Activated CD4-positive, alpha-beta T cell treated with anti-CD3 and anti-CD28 coated beads for 36 hours (primary cell): ENCODE data around the gene GOLIM4. TPM values are rescaled to one million over a fixed set of nuclear protein-coding genes. Genes with fewer than 3 reads are reported as not detected.
"Not testable (repeated sequence)": the region's sequence is repeated elsewhere in the genome, so short reads cannot be mapped to it uniquely, and the experiment has no call there.

ENCODE experiments used
- ATAC-seq: fragments of 200-7000 bp; cut with Tn5 transposase; one replicate; pipeline ENCODE4 v1.10.0; 2021; ENCODE audit warnings: mild to moderate bottlenecking, moderate library complexity
- CTCF ChIA-PET: fragments of 350-600 bp; sonication (Branson Sonifier 250); formaldehyde crosslinking; loops from one replicate; lab custom pipeline; 2021; ENCODE audit warnings: antibody characterized with exemption; lab: Charles Lee
- POLR2A ChIA-PET: fragments of 350-600 bp; sonication (Branson Sonifier 250); formaldehyde crosslinking; loops from one replicate; lab custom pipeline; 2021; ENCODE audit warnings: antibody characterized with exemption, inconsistent platforms; lab: Charles Lee
- DNase-seq: peaks from one replicate; pipeline ENCODE4 v3.0.0-alpha.2; 2020
- H3K27ac Mint-ChIP-seq: one replicate; pipeline ENCODE4 v1.8.0; 2021; ENCODE audit warnings: mixed read lengths
- H3K27me3 Mint-ChIP-seq: one replicate; pipeline ENCODE4 v1.8.0; 2021; ENCODE audit warnings: mixed read lengths
- H3K36me3 Mint-ChIP-seq: one replicate; pipeline ENCODE4 v1.8.0; 2021; ENCODE audit warnings: low read depth, mixed read lengths
- H3K4me1 Mint-ChIP-seq: one replicate; pipeline ENCODE4 v1.8.0; 2021; ENCODE audit warnings: mixed read lengths
- H3K4me3 Mint-ChIP-seq: one replicate; pipeline ENCODE4 v1.8.0; 2021; ENCODE audit warnings: mild to moderate bottlenecking, moderate library complexity, mixed read lengths
- H3K9me3 Mint-ChIP-seq: one replicate; pipeline ENCODE4 v1.8.0; 2021; ENCODE audit warnings: low read depth, mixed read lengths
- intact Hi-C, 2 experiments: fragments of 100-400 bp; cut with DNase I in 1 of 2; cut with micrococcal nuclease in 1 of 2; formaldehyde crosslinking; loops; one replicate each; pipeline versions ENCODE4 v1.14.2 to v1.15.1; 2022 to 2024; cut with DNase I, micrococcal nuclease
- total RNA-seq, 2 experiments: library from RNA; stranded (reverse); gene quantifications; one replicate each; pipeline ENCODE4 v1.2.3, GENCODE V29; 2021

GOLIM4 gene
- total RNA-seq, 2 experiments from 2014 or later: 3.2 to 4.1 TPM

DNA sequence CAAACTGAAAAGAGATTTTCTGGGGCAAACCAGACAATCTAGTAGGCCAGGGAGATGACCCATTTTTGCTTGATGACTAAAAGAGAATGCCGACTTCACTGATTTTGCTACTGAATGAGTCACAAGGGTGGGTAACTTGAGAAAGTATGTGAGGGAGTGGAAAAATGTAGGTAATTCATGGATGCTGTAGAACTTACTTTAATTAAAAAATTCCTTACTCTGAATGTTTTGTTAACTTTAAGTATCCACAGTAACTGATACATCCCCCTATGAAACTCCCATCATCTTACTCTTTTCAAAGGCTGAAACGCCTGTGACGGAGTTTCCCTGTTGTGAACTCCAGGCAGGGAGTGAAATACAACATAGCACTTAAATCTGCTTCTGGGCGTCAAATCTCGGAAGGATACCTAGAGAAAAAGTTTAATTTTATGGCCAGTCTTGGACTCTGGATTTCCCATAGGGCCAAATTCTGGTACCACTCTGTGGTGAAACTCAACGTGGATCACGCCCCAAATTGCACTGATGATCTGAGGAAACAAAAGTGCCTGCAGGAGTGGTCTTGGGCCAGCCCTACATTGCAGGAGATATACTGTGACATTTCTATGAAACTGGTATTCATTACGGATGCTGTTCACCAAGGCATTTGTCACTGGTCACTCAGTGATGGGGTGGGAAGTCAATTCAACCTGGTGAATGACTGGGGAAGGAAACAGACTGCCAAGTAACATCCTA is 24.0 kb downstream of the GOLIM4 start:
- peaks cover 3% of the 10 kb centered on the region for H3K4me1 Mint-ChIP-seq
- ATAC-seq: peak; percentile 72
- no peak overlapping the region for H3K4me3 Mint-ChIP-seq
- ChIA-PET CTCF (interaction anchor here (1.3 kb wide), 1 partner anchor 10 kb away, joined by 3 read pairs; no protein-coding TSS in a partner anchor), POLR2A (no interaction called here)
- no peak for DNase-seq
- H3K36me3 Mint-ChIP-seq: no peaks in the 10 kb centered on the region
- H3K9me3 Mint-ChIP-seq: no peaks in the 10 kb centered on the region
- intact Hi-C loops: loop anchor here in 1 of 2 experiments (1.0 kb wide), 1 partner anchor 10 kb away; no protein-coding TSS in a partner anchor
- no peaks in the 10 kb centered on the region for H3K27me3 Mint-ChIP-seq
- H3K27ac Mint-ChIP-seq: no peak overlapping the region

GRCh38 chr3:168070919-168071318 is 24.8 kb downstream of the GOLIM4 start:
- CTCF ChIA-PET: interaction anchor here (1.3 kb wide), 1 partner anchor 9 kb away, joined by 3 read pairs; no protein-coding TSS in a partner anchor
- intact Hi-C loops: loop anchor here in 1 of 2 experiments (1.0 kb wide), 1 partner anchor 10 kb away; no protein-coding TSS in a partner anchor

GRCh38 chr3:168068346-168068745 is 27.4 kb downstream of the GOLIM4 start:
- CTCF ChIA-PET: no interaction called here
- POLR2A ChIA-PET: no interaction called here
- H3K36me3 Mint-ChIP-seq: no peaks in the 10 kb centered on the region
- intact Hi-C loops: no loop called here
- no peaks in the 10 kb centered on the region for H3K27me3 Mint-ChIP-seq
- no peaks in the 10 kb centered on the region for H3K9me3 Mint-ChIP-seq
- no peak overlapping the region for H3K27ac Mint-ChIP-seq
- DNase-seq (no peak), ATAC-seq (no peak)
- H3K4me1 Mint-ChIP-seq: peaks cover 3% of the 10 kb centered on the region
- no peak overlapping the region for H3K4me3 Mint-ChIP-seq

More at GRCh38 chr3:168070919-168071318, 24.8 kb downstream of the GOLIM4 start:
- Mint-ChIP-seq H3K4me1 (peaks cover 3% of the 10 kb centered on the region), H3K4me3 (no peak overlapping the region), H3K36me3 (no peaks in the 10 kb centered on the region), H3K27me3 (no peaks in the 10 kb centered on the region), H3K9me3 (no peaks in the 10 kb centered on the region), H3K27ac (no peak overlapping the region)
- POLR2A ChIA-PET: no interaction called here
- ATAC-seq (no peak), DNase-seq (no peak)

- Mint-ChIP-seq H3K36me3 (no peaks in the 10 kb centered on the region), H3K4me1 (peaks cover 5% of the 10 kb centered on the region), H3K4me3 (no peak overlapping the region), H3K27me3 (no peaks in the 10 kb centered on the region), H3K9me3 (no peaks in the 10 kb centered on the region), H3K27ac (no peak overlapping the region)
- ChIA-PET POLR2A (no interaction called here), CTCF (no interaction called here)
- no peak for ATAC-seq
- intact Hi-C loops: no loop called here
- no peak for DNase-seq
Measured at GRCh38 chr3:168066882-168067281, 28.8 kb downstream of the GOLIM4 start.

DNA sequence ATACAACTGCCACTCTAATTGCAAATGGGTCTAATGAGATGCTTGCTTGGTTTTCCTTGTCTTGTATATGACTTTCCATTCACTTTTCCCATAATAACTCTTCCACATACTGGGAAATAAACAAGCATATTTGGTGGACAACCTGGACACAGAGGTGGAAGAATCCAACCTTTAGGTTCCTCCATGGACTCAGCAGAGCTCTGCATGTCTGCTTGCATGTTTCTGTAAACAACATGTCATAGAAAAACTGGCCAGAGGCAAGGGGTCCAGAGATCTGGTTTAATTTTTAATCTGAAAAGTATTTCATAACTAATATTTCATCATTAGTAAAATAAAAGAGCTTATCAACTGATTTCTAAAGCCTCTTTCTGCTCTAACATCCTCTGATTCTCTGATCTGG is 30.2 kb downstream of the GOLIM4 start:
- ATAC-seq (no peak), DNase-seq (no peak)
- POLR2A ChIA-PET: no interaction called here
- intact Hi-C loops: no loop called here
- H3K4me1 Mint-ChIP-seq: peaks cover 15% of the 10 kb centered on the region
- H3K9me3 Mint-ChIP-seq: no peaks in the 10 kb centered on the region
- H3K27me3 Mint-ChIP-seq: peaks cover 2% of the 10 kb centered on the region
- no peak overlapping the region for H3K4me3 Mint-ChIP-seq
- CTCF ChIA-PET: no interaction called here
- H3K27ac Mint-ChIP-seq: no peak overlapping the region
- H3K36me3 Mint-ChIP-seq: no peaks in the 10 kb centered on the region

DNA sequence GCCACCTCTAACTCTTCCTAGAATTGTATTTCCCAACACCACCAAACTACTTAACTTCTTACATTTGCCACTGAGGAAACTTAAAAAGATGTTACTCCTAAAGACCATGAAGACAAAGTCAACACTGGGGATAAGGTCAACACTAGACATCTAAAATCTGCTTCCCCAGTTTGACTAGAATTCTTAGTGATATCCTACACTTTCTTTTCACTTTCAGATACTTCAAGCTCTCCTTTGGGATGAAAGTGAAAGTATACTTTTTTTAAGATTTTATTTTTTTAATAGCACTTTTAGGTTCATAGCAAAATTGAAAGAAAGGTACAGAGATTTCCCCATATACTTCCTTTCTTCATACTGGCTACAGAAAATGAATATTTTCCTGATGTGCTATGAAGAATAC is 32.6 kb downstream of the GOLIM4 start:
- Mint-ChIP-seq H3K27ac (no peak overlapping the region), H3K27me3 (peaks cover 5% of the 10 kb centered on the region), H3K36me3 (no peaks in the 10 kb centered on the region), H3K4me1 (peaks cover 15% of the 10 kb centered on the region), H3K9me3 (no peaks in the 10 kb centered on the region), H3K4me3 (no peak overlapping the region)
- ChIA-PET POLR2A (no interaction called here), CTCF (interaction anchor here (0.6 kb wide), 1 partner anchor 9 kb away, joined by 3 read pairs; no protein-coding TSS in a partner anchor)
- ATAC-seq (no peak), DNase-seq (no peak)
- intact Hi-C loops: no loop called here

GRCh38 chr3:168062679-168063078 is 33.0 kb downstream of the GOLIM4 start:
- ATAC-seq (no peak), DNase-seq (no peak)
- H3K4me1 Mint-ChIP-seq: peaks cover 15% of the 10 kb centered on the region
- H3K9me3 Mint-ChIP-seq: no peaks in the 10 kb centered on the region
- H3K36me3 Mint-ChIP-seq: no peaks in the 10 kb centered on the region
- POLR2A ChIA-PET: no interaction called here
- CTCF ChIA-PET: interaction anchor here (0.6 to 1.5 kb wide), 2 partner anchors 8 to 32 kb away, joined by 3 to 6 read pairs; no protein-coding TSS in a partner anchor
- no peak overlapping the region for H3K4me3 Mint-ChIP-seq
- H3K27me3 Mint-ChIP-seq: peaks cover 5% of the 10 kb centered on the region
- H3K27ac Mint-ChIP-seq: no peak overlapping the region
- intact Hi-C loops: no loop called here

- no peak overlapping the region for H3K27ac Mint-ChIP-seq
- H3K4me3 Mint-ChIP-seq: no peak overlapping the region
- peaks cover 2% of the 10 kb centered on the region for H3K9me3 Mint-ChIP-seq
- peak; percentile 92 for ATAC-seq
- H3K36me3 Mint-ChIP-seq: no peaks in the 10 kb centered on the region
- H3K4me1 Mint-ChIP-seq: peaks cover 15% of the 10 kb centered on the region
- POLR2A ChIA-PET: no interaction called here
- CTCF ChIA-PET: interaction anchor here (0.6 to 1.5 kb wide), 3 partner anchors 9 to 33 kb away, joined by 3 to 6 read pairs (median 3); no protein-coding TSS in a partner anchor
- peak; percentile 27 for DNase-seq
- peaks cover 5% of the 10 kb centered on the region for H3K27me3 Mint-ChIP-seq
- intact Hi-C loops: loop anchor here (1.0 to 2.0 kb wide), 3 partner anchors 10 to 34 kb away; partner anchors contain the start of gene GOLIM4 (in 2 of the 2)
Measured at GRCh38 chr3:168061332-168061996, 34.3 kb downstream of the GOLIM4 start.

DNA sequence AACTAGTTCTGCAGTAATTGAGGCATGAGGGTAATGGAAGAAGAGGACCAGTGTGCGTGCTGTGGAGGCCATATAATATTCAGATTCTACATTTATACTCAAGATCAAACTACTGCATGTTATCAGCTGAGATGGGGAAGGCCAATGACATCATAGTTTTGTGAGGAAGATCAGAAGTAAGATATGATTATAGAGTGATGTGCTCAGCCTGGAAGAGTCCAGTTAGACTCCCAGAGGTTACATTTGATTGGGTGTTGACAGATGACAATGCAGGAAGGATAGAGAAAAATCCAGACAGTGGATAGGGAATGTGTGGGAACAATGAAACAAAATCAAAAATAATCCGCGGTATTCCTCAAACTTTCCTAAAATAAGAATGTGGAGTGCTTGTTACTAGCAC is 35.4 kb downstream of the GOLIM4 start:
- Mint-ChIP-seq H3K27ac (no peak overlapping the region), H3K4me3 (no peak overlapping the region), H3K4me1 (peaks cover 15% of the 10 kb centered on the region), H3K27me3 (peaks cover 5% of the 10 kb centered on the region), H3K36me3 (no peaks in the 10 kb centered on the region), H3K9me3 (peaks cover 2% of the 10 kb centered on the region)
- DNase-seq (no peak), ATAC-seq (no peak)
- ChIA-PET CTCF (interaction anchor here (0.6 kb wide), 1 partner anchor 62 kb away, joined by 3 read pairs; no protein-coding TSS in a partner anchor), POLR2A (no interaction called here)
- intact Hi-C loops: loop anchor here in 1 of 2 experiments (2.0 kb wide), 1 partner anchor 34 kb away; the partner anchor contains the start of gene GOLIM4

- Mint-ChIP-seq H3K36me3 (no peaks in the 10 kb centered on the region), H3K27me3 (peaks cover 5% of the 10 kb centered on the region), H3K4me3 (no peak overlapping the region), H3K27ac (no peak overlapping the region), H3K9me3 (peaks cover 2% of the 10 kb centered on the region), H3K4me1 (peaks cover 15% of the 10 kb centered on the region)
- no peak for ATAC-seq
- CTCF ChIA-PET: no interaction called here
- intact Hi-C loops: no loop called here
- POLR2A ChIA-PET: no interaction called here
- DNase-seq: no peak
Measured at GRCh38 chr3:168058481-168058880, 37.2 kb downstream of the GOLIM4 start.

GRCh38 chr3:168056398-168057230 is 39.1 kb downstream of the GOLIM4 start:
- H3K36me3 Mint-ChIP-seq, POLR2A ChIA-PET, H3K9me3 Mint-ChIP-seq, H3K27ac Mint-ChIP-seq, ATAC-seq, H3K27me3 Mint-ChIP-seq, intact Hi-C loops, DNase-seq, H3K4me3 Mint-ChIP-seq: not testable (repeated sequence)
- peaks cover 10% of the 10 kb centered on the region for H3K4me1 Mint-ChIP-seq
- CTCF ChIA-PET: interaction anchor here (0.9 kb wide), 1 partner anchor 16 kb away, joined by 3 read pairs; no protein-coding TSS in a partner anchor
